GM23248 (cell line): ENCODE data around the gene MIX23.

Experiments used
- EZH2 ChIP-seq: fragments of 200-600 bp; sonication (generic); IDR thresholded peaks from 2 replicates; pipeline ENCODE4 v1.6.1; 2018; ENCODE audit warnings: antibody characterized with exemption, mild to moderate bottlenecking; ENCODE audit not compliant: insufficient read depth, poor library complexity, severe bottlenecking
- EZH2phosphoT487 ChIP-seq: fragments of 200-600 bp; sonication (generic); IDR thresholded peaks from 2 replicates; pipeline ENCODE4 v1.6.1; 2018; ENCODE audit warnings: antibody characterized with exemption, moderate library complexity, mild to moderate bottlenecking, low read depth; ENCODE audit not compliant: insufficient read depth

GRCh38 chr3:122406198-122406597 is 23.2 kb upstream of the MIX23 start:
- no peak for TF ChIP-seq EZH2phosphoT487
- no peak for TF ChIP-seq EZH2
